HepG2 (cell line): Measurements from ENCODE around the gene FCER1G. TPM values are rescaled to one million over a fixed set of nuclear protein-coding genes. Genes with fewer than 3 reads are reported as not detected.

ENCODE experiments used
- CC2D1A ChIP-seq: sonication (generic); formaldehyde crosslinking; IDR thresholded peaks from 2 replicates; pipeline ENCODE4 v1.8.1; 2023; ENCODE audit warnings: mild to moderate bottlenecking, missing genetic modification reagents
- EZH2 ChIP-seq: conservative IDR thresholded peaks from 2 replicates; pipeline ENCODE4 v1.6.1; 2012; ENCODE audit warnings: mild to moderate bottlenecking, low read depth, low read length, moderate library complexity
- GABPB1 ChIP-seq: IDR thresholded peaks from 2 replicates; pipeline ENCODE4 v1.6.1; 2016; ENCODE audit warnings: mild to moderate bottlenecking, missing genetic modification reagents, moderate library complexity, missing compliant biosample characterization
- HNRNPH1 ChIP-seq: fragments of 200-400 bp; formaldehyde crosslinking; optimal IDR thresholded peaks from 2 replicates; pipeline ENCODE3; 2017; ENCODE audit warnings: mild to moderate bottlenecking, low read depth, low read length
- NCOA1 ChIP-seq: sonication (generic); formaldehyde crosslinking; IDR thresholded peaks from 2 replicates; pipeline ENCODE4 v1.9.0; 2021; ENCODE audit warnings: missing genetic modification reagents
- PCBP1 ChIP-seq: fragments of 200-400 bp; formaldehyde crosslinking; IDR thresholded peaks from 2 replicates; pipeline ENCODE4 v1.6.1; 2017; ENCODE audit warnings: mild to moderate bottlenecking, low read depth, low read length, borderline replicate concordance
- RARG ChIP-seq: sonication (generic); formaldehyde crosslinking; IDR thresholded peaks from 2 replicates; pipeline ENCODE4 v1.4.0; 2020; ENCODE audit warnings: low read depth, mild to moderate bottlenecking, missing genetic modification reagents
- SMARCE1 ChIP-seq: fragments of 450-650 bp; IDR thresholded peaks from 2 replicates; pipeline ENCODE4 v1.6.1; 2017; ENCODE audit warnings: borderline replicate concordance
- SP1 ChIP-seq, 2 experiments: fragments of 450-650 bp in 1 of 2; sonication (generic) in 1 of 2; formaldehyde crosslinking in 1 of 2; IDR thresholded peaks; 2 replicates each; pipeline versions ENCODE4 v1.4.0 to v1.6.1; 2016 to 2020; ENCODE audit warnings: missing genetic modification reagents in 1 of 2
- ZFP82 ChIP-seq: sonication (generic); formaldehyde crosslinking; IDR thresholded peaks from 2 replicates; pipeline ENCODE4 v1.5.1; 2020; ENCODE audit warnings: mild to moderate bottlenecking, missing genetic modification reagents, borderline replicate concordance
- ZMYM2 ChIP-seq: sonication (generic); formaldehyde crosslinking; IDR thresholded peaks from 2 replicates; pipeline ENCODE4 v1.8.0; 2022; ENCODE audit warnings: mild to moderate bottlenecking, missing genetic modification reagents
- ZNF121 ChIP-seq: sonication (generic); formaldehyde crosslinking; IDR thresholded peaks from 2 replicates; pipeline ENCODE4 v1.5.0; 2020; ENCODE audit warnings: mild to moderate bottlenecking, missing genetic modification reagents
- ZNF180 ChIP-seq: sonication (generic); formaldehyde crosslinking; IDR thresholded peaks from 2 replicates; pipeline ENCODE4 v1.4.0; 2020; ENCODE audit warnings: low read depth, missing genetic modification reagents, borderline replicate concordance
- ZNF510 ChIP-seq: sonication (generic); formaldehyde crosslinking; IDR thresholded peaks from 2 replicates; pipeline ENCODE4 v1.4.0; 2020; ENCODE audit warnings: low read depth, mild to moderate bottlenecking, missing genetic modification reagents
- ZNF546 ChIP-seq: sonication (generic); formaldehyde crosslinking; conservative IDR thresholded peaks from 2 replicates; pipeline ENCODE4 v1.8.1; 2023; ENCODE audit warnings: mild to moderate bottlenecking, missing genetic modification reagents
- ZNF768 ChIP-seq: sonication (generic); formaldehyde crosslinking; IDR thresholded peaks from 2 replicates; pipeline ENCODE4 v1.4.0; 2020; ENCODE audit warnings: missing genetic modification reagents
- ZNF816 ChIP-seq: sonication (generic); formaldehyde crosslinking; IDR thresholded peaks from 2 replicates; pipeline ENCODE4 v1.8.0; 2022; ENCODE audit warnings: missing genetic modification reagents, mild to moderate bottlenecking, borderline replicate concordance
- polyA plus RNA-seq, 8 experiments: library from polyadenylated mRNA; depleted of rRNA in 3 of 8; stranded (reverse) in 7 of 8; unstranded in 1 of 8; fragments of >200 nt; fragmentation: Illumina TruSeq in 4 of 8; extraction: Trizol in 4 of 8; gene quantifications; 2 replicates each; pipeline versions ENCODE4 v1.2.1 to v1.2.3, GENCODE V29; 2011 to 2016; ENCODE audit warnings: low read depth in 4 of 8, missing spikeins in 1 of 8, mixed read lengths in 1 of 8; ENCODE audit not compliant: insufficient read depth in 1 of 8
- total RNA-seq, 5 experiments: library from RNA; depleted of rRNA; stranded (reverse); fragments of >200 nt; fragmentation: Illumina TruSeq; extraction: Trizol; gene quantifications; 2 replicates each; pipeline ENCODE4 v1.2.3, GENCODE V29; 2016; ENCODE audit warnings: low read depth in 1 of 5
- TF ChIP-seq, protein P1 (sequence below): sonication (generic); formaldehyde crosslinking; IDR thresholded peaks from 2 replicates; pipeline ENCODE4 v1.4.0; 2020; ENCODE audit warnings: mild to moderate bottlenecking, missing genetic modification reagents
- TF ChIP-seq, protein P2 (sequence below): sonication (generic); formaldehyde crosslinking; IDR thresholded peaks from 2 replicates; pipeline ENCODE4 v1.4.0; 2020; ENCODE audit warnings: missing genetic modification reagents
- TF ChIP-seq, protein P3 (sequence below): sonication (generic); formaldehyde crosslinking; conservative IDR thresholded peaks from 2 replicates; pipeline ENCODE4 v1.8.1; 2023; ENCODE audit warnings: missing genetic modification reagents
- TF ChIP-seq, protein P4 (sequence below): sonication (generic); formaldehyde crosslinking; IDR thresholded peaks from 2 replicates; pipeline ENCODE4 v1.4.0; 2020; ENCODE audit warnings: mild to moderate bottlenecking, missing genetic modification reagents
- TF ChIP-seq, protein P5 (sequence below): sonication (generic); formaldehyde crosslinking; IDR thresholded peaks from 2 replicates; pipeline ENCODE4 v1.5.1; 2020; ENCODE audit warnings: missing genetic modification reagents, mild to moderate bottlenecking, borderline replicate concordance

The FCER1G gene
- total and polyA plus RNA-seq, 2 of the 13 experiments (the other 11 are each of a cell fraction or from before 2014, with no cell fraction given), result 1.3 to 6.4 TPM

DNA sequence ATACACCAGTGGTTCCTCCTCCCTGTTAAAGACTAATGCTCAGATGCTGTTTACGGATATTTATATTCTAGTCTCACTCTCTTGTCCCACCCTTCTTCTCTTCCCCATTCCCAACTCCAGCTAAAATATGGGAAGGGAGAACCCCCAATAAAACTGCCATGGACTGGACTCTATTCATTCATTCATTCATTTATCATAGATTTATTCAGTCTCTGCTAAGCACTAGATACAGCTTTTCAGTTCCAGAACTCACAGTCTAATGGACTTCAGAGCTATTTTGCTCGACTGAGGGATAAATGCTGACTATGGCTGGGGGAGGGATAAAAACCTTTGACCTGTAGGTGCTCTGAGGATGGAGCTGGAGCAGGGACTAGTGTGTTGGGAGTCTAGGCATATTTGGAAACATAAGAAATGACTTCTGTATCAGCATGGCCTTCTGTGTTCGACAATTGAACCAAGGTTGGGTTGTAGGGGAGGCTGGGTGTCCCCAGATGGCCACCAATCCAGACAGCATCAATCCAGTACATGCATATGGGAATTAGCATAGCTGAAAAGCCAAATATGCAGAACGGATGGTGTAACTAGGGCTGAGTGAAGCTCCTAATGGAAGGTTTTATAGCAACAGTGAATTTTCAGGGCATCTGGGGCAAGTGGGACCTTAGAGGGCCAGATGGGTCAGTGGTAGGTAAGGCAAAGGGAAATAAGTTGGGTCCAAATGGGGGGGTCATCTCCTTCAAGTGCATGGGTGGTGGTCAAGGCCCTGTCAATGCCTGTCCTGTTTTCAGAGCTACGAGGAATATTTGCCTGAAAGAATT is 4.2 kb downstream of the FCER1G start (continued):
- TF ChIP-seq PCBP1 (no peak), ZNF121 (CRISPR knock-in tag) (no peak), ZFP82 (CRISPR knock-in tag) (0 out of 2 replicates have a peak, but pooled peaks have one; percentile 7), ZMYM2 (no peak), GABPB1 (CRISPR knock-in tag) (no peak), ZNF546 (CRISPR knock-in tag) (no peak; the same call in 1 of the 2 replicates), ZNF180 (no peak), ZNF510 (CRISPR knock-in tag) (peak; percentile 76; the same call in 1 of the 2 replicates), NCOA1 (CRISPR knock-in tag) (0 out of 2 replicates have a peak, but pooled peaks have one; percentile 9), RARG (CRISPR knock-in tag) (no peak), EZH2 (no peak), ZNF768 (no peak), HNRNPH1 (no peak), CC2D1A (0 out of 2 replicates have a peak, but pooled peaks have one; percentile 66), SMARCE1 (no peak), SP1 (IDR thresholded peaks at IDR 0.05) (no peak), SP1 (CRISPR knock-in tag; IDR thresholded peaks at IDR 0.05) (no peak), ZNF816 (CRISPR knock-in tag) (no peak)
- TF ChIP-seq, protein P1, sequence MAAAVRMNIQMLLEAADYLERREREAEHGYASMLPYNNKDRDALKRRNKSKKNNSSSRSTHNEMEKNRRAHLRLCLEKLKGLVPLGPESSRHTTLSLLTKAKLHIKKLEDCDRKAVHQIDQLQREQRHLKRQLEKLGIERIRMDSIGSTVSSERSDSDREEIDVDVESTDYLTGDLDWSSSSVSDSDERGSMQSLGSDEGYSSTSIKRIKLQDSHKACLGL, result no peak
- TF ChIP-seq, protein P2, sequence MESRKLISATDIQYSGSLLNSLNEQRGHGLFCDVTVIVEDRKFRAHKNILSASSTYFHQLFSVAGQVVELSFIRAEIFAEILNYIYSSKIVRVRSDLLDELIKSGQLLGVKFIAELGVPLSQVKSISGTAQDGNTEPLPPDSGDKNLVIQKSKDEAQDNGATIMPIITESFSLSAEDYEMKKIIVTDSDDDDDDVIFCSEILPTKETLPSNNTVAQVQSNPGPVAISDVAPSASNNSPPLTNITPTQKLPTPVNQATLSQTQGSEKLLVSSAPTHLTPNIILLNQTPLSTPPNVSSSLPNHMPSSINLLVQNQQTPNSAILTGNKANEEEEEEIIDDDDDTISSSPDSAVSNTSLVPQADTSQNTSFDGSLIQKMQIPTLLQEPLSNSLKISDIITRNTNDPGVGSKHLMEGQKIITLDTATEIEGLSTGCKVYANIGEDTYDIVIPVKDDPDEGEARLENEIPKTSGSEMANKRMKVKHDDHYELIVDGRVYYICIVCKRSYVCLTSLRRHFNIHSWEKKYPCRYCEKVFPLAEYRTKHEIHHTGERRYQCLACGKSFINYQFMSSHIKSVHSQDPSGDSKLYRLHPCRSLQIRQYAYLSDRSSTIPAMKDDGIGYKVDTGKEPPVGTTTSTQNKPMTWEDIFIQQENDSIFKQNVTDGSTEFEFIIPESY (CRISPR knock-in tag), result no peak
- TF ChIP-seq, protein P3, sequence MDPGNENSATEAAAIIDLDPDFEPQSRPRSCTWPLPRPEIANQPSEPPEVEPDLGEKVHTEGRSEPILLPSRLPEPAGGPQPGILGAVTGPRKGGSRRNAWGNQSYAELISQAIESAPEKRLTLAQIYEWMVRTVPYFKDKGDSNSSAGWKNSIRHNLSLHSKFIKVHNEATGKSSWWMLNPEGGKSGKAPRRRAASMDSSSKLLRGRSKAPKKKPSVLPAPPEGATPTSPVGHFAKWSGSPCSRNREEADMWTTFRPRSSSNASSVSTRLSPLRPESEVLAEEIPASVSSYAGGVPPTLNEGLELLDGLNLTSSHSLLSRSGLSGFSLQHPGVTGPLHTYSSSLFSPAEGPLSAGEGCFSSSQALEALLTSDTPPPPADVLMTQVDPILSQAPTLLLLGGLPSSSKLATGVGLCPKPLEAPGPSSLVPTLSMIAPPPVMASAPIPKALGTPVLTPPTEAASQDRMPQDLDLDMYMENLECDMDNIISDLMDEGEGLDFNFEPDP (CRISPR knock-in tag), result no peak
- TF ChIP-seq, protein P4, sequence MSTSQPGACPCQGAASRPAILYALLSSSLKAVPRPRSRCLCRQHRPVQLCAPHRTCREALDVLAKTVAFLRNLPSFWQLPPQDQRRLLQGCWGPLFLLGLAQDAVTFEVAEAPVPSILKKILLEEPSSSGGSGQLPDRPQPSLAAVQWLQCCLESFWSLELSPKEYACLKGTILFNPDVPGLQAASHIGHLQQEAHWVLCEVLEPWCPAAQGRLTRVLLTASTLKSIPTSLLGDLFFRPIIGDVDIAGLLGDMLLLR, result no peak
- TF ChIP-seq, protein P5, sequence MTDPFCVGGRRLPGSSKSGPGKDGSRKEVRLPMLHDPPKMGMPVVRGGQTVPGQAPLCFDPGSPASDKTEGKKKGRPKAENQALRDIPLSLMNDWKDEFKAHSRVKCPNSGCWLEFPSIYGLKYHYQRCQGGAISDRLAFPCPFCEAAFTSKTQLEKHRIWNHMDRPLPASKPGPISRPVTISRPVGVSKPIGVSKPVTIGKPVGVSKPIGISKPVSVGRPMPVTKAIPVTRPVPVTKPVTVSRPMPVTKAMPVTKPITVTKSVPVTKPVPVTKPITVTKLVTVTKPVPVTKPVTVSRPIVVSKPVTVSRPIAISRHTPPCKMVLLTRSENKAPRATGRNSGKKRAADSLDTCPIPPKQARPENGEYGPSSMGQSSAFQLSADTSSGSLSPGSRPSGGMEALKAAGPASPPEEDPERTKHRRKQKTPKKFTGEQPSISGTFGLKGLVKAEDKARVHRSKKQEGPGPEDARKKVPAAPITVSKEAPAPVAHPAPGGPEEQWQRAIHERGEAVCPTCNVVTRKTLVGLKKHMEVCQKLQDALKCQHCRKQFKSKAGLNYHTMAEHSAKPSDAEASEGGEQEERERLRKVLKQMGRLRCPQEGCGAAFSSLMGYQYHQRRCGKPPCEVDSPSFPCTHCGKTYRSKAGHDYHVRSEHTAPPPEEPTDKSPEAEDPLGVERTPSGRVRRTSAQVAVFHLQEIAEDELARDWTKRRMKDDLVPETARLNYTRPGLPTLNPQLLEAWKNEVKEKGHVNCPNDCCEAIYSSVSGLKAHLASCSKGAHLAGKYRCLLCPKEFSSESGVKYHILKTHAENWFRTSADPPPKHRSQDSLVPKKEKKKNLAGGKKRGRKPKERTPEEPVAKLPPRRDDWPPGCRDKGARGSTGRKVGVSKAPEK (CRISPR knock-in tag), result no peak
